ENCODE results near the gene PRDX5. TPM values are rescaled to one million over a fixed set of nuclear protein-coding genes. Genes with fewer than 3 reads are reported as not detected.

PRDX5 gene
- total RNA-seq, 1 experiment from 2014 or later = 206 TPM

- Histone ChIP-seq H3K36me3 (ENCODE audit: insufficient read depth, low read length, poor library complexity, severe bottlenecking) (no peaks in the 10 kb centered on the region), H3K9me3 (ENCODE audit: low read depth, low read length, poor library complexity, severe bottlenecking) (no peaks in the 10 kb centered on the region), H3K4me1 (ENCODE audit: insufficient read depth, low read length, poor library complexity, severe bottlenecking) (peaks cover 5% of the 10 kb centered on the region), H3K27ac (ENCODE audit: low read depth, low read length, poor library complexity, severe bottlenecking) (no peak overlapping the region), H3K4me3 (ENCODE audit: low read depth, low read length, poor library complexity, severe bottlenecking) (no peak overlapping the region), H3K27me3 (replicated peaks; ENCODE audit: insufficient read depth, low read depth, low read length, poor library complexity) (no peaks in the 10 kb centered on the region)
- BruUV-seq (replicated peaks) = no TSS peak
- TF ChIP-seq EZH2 (IDR thresholded peaks at IDR 0.05; ENCODE audit: borderline replicate concordance, low read depth, low read length, poor library complexity, severe bottlenecking) (no peak), CTCF (conservative IDR thresholded peaks at IDR 0.05; ENCODE audit: low read depth, low read length) (peak; percentile 83)
- POLR2A ChIA-PET (ENCODE audit: low non-redundant PET) = interaction anchor here (0.6 to 0.7 kb wide), 2 partner anchors 14 to 106 kb away, joined by 3 read pairs; partner anchors contain the start of genes NUDT22, PRDX5 and TRPT1
- DNase-seq (ENCODE audit: low spot score) = peak; percentile 89
- intact Hi-C loops (cut with micrococcal nuclease; ENCODE audit: unreplicated experiment) = no loop called here
- CTCF ChIA-PET = interaction anchor here (0.5 to 2.0 kb wide), 12 partner anchors 9 to 1431 kb away, joined by 3 to 15 read pairs (median 6); partner anchors contain the start of genes ESRRA, PRDX5 and TRMT112
Measured at GRCh38 chr11:64331569-64332371, 13.8 kb downstream of the PRDX5 start.

GRCh38 chr11:64333556-64333955 is 15.6 kb downstream of the PRDX5 start:
- POLR2A ChIA-PET (ENCODE audit: low non-redundant PET) = no interaction called here
- Histone ChIP-seq H3K36me3 (ENCODE audit: insufficient read depth, low read length, poor library complexity, severe bottlenecking) (no peaks in the 10 kb centered on the region), H3K9me3 (ENCODE audit: low read depth, low read length, poor library complexity, severe bottlenecking) (no peaks in the 10 kb centered on the region), H3K4me1 (ENCODE audit: insufficient read depth, low read length, poor library complexity, severe bottlenecking) (peaks cover 5% of the 10 kb centered on the region), H3K4me3 (ENCODE audit: low read depth, low read length, poor library complexity, severe bottlenecking) (no peak overlapping the region), H3K27me3 (replicated peaks; ENCODE audit: insufficient read depth, low read depth, low read length, poor library complexity) (no peaks in the 10 kb centered on the region), H3K27ac (ENCODE audit: low read depth, low read length, poor library complexity, severe bottlenecking) (no peak overlapping the region)
- DNase-seq (ENCODE audit: low spot score) = no peak
- no TSS peak for BruUV-seq (replicated peaks)
- intact Hi-C loops (cut with micrococcal nuclease; ENCODE audit: unreplicated experiment) = no loop called here
- CTCF ChIA-PET = no interaction called here
- TF ChIP-seq CTCF (conservative IDR thresholded peaks at IDR 0.05; ENCODE audit: low read depth, low read length) = no peak
- TF ChIP-seq EZH2 (IDR thresholded peaks at IDR 0.05; ENCODE audit: borderline replicate concordance, low read depth, low read length, poor library complexity, severe bottlenecking) = no peak

GRCh38 chr11:64334764-64335735 is 17.1 kb downstream of the PRDX5 start:
- Histone ChIP-seq H3K4me1 (ENCODE audit: insufficient read depth, low read length, poor library complexity, severe bottlenecking) (peaks cover 5% of the 10 kb centered on the region), H3K27me3 (replicated peaks; ENCODE audit: insufficient read depth, low read depth, low read length, poor library complexity) (no peaks in the 10 kb centered on the region), H3K27ac (ENCODE audit: low read depth, low read length, poor library complexity, severe bottlenecking) (no peak overlapping the region), H3K9me3 (ENCODE audit: low read depth, low read length, poor library complexity, severe bottlenecking) (no peaks in the 10 kb centered on the region), H3K36me3 (ENCODE audit: insufficient read depth, low read length, poor library complexity, severe bottlenecking) (no peaks in the 10 kb centered on the region), H3K4me3 (ENCODE audit: low read depth, low read length, poor library complexity, severe bottlenecking) (no peak overlapping the region)
- ChIA-PET POLR2A (ENCODE audit: low non-redundant PET) (no interaction called here), CTCF (no interaction called here)
- intact Hi-C loops (cut with micrococcal nuclease; ENCODE audit: unreplicated experiment) = no loop called here
- TF ChIP-seq EZH2 (IDR thresholded peaks at IDR 0.05; ENCODE audit: borderline replicate concordance, low read depth, low read length, poor library complexity, severe bottlenecking) (no peak), CTCF (conservative IDR thresholded peaks at IDR 0.05; ENCODE audit: low read depth, low read length) (no peak)
- BruUV-seq (replicated peaks) = no TSS peak
- peak; percentile 73 for DNase-seq (ENCODE audit: low spot score)
